RKO (cell line): ENCODE data around the gene DYNC1LI1.

Experiments used
- DNase-seq: peaks from one replicate; pipeline ENCODE4 v3.0.0-alpha.2; 2016; ENCODE audit warnings: low spot score

DYNC1LI1 gene

GRCh38 chr3:32570421-32571191, at the start of gene DYNC1LI1:
TSS of gene DYNC1LI1 (minus strand) at chr3:32570858. CDS start at chr3:32570770, 88 bp downstream.
- peak; percentile 92 for DNase-seq

GRCh38 chr3:32619395-32619794, 48.7 kb upstream of the DYNC1LI1 start:
- no peak for DNase-seq

- no peak for DNase-seq
Measured at GRCh38 chr3:32616267-32616962, 45.8 kb upstream of the DYNC1LI1 start.

GRCh38 chr3:32614956-32615355, 44.3 kb upstream of the DYNC1LI1 start:
- DNase-seq: peak; percentile 9

- DNase-seq: no peak
Measured at GRCh38 chr3:32613183-32613582, 42.5 kb upstream of the DYNC1LI1 start.

GRCh38 chr3:32612547-32612946, 41.9 kb upstream of the DYNC1LI1 start:
- no peak for DNase-seq

GRCh38 chr3:32607522-32607921, 36.9 kb upstream of the DYNC1LI1 start:
- DNase-seq: no peak

GRCh38 chr3:32606960-32607359, 36.3 kb upstream of the DYNC1LI1 start:
- DNase-seq: no peak

- DNase-seq: no peak
Measured at GRCh38 chr3:32606277-32606676, 35.6 kb upstream of the DYNC1LI1 start.

GRCh38 chr3:32603064-32603463, 32.4 kb upstream of the DYNC1LI1 start:
- no peak for DNase-seq

GRCh38 chr3:32602206-32602605, 31.5 kb upstream of the DYNC1LI1 start:
- no peak for DNase-seq

GRCh38 chr3:32601722-32602121, 31.1 kb upstream of the DYNC1LI1 start:
- no peak for DNase-seq

GRCh38 chr3:32597656-32598055, 27.0 kb upstream of the DYNC1LI1 start:
- DNase-seq: no peak

- no peak for DNase-seq
Measured at GRCh38 chr3:32596909-32597369, 26.3 kb upstream of the DYNC1LI1 start.

GRCh38 chr3:32596282-32596908, 25.7 kb upstream of the DYNC1LI1 start:
- DNase-seq: no peak

GRCh38 chr3:32595323-32595722, 24.7 kb upstream of the DYNC1LI1 start:
- no peak for DNase-seq

- no peak for DNase-seq
Measured at GRCh38 chr3:32593903-32594525, 23.4 kb upstream of the DYNC1LI1 start.

- no peak for DNase-seq
Measured at GRCh38 chr3:32592696-32593353, 22.2 kb upstream of the DYNC1LI1 start.

- no peak for DNase-seq
Measured at GRCh38 chr3:32592011-32592410, 21.4 kb upstream of the DYNC1LI1 start.

GRCh38 chr3:32591186-32591585, 20.5 kb upstream of the DYNC1LI1 start:
- no peak for DNase-seq

GRCh38 chr3:32586356-32586755, 15.7 kb upstream of the DYNC1LI1 start:
- DNase-seq: no peak

- DNase-seq: no peak
Measured at GRCh38 chr3:32584660-32585059, 14.0 kb upstream of the DYNC1LI1 start.
